ENCODE results near the gene MCOLN1. TPM values are rescaled to one million over a fixed set of nuclear protein-coding genes. Genes with fewer than 3 reads are reported as not detected.
A peak's percentile ranks its signal among the peaks of the same experiment; 100 is the strongest.

MCOLN1 gene
- 2.8 and 7.1 TPM in 2 replicates for total RNA-seq

DNA sequence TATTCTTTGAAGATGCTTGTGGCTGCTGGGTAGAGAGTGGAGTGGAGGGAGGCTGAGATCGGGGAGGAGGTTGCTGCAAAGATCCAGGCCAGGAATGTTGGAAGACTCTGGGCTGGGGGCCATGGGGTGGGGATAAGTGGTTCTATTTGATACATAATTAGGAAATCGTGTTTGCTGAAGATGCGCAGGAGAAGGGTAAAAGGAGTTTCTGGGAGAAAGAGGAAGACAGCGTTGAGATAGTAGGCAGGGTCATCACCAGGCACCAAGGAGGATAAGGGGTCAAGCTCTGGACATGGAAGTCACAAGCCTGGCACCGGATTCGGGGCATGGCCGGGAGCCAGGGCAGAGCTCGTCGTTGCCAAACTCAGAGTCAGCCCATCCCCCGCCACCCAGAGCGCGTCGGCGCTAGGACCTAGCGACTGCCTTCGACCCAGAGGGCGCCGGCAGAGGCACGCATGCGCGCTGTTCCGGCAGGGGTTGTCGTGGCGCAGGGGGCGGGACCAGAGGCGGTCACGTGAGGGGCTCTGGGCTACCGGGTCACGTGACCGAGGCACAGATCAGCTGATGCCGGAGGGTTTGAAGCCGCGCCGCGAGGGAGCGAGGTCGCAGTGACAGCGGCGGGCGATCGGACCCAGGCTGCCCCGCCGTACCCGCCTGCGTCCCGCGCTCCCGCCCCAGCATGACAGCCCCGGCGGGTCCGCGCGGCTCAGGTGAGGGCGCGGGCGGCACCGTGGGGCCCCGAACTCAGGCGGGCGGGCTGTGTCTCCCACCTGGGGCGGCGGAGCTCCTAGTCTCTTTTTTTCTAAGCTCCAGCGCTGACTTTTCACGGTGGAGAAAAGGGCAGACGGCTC lies at the start of gene MCOLN1:
TSS of gene MCOLN1 (plus strand) at position 553 of the 851 bp plus-strand sequence. CDS start at position 680, 127 bp downstream.
- peak; percentile 93 to 97 for DNase-seq (ENCODE audit: low read depth in 2 of 2)

DNA sequence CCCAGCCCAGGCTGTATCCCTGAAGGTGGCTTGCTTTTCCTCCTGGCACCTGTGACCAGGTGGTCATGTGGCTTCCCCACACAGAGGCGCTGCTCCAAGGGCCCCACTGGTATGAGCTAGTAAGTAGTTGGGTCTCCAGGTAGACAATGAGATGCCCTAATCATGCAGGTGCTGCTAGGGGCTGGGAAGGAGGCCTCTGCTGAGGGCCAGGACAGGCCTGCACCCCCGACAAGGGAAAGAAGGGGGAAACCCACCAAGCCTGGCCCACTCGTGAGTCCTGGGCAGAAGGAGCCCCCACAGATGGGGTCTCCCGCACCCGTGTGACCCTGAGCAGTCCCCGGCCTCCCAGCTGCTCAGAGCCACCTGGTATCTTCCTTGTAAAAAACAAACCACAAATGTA lies 46.8 kb upstream of the MCOLN1 start:
- no peak for DNase-seq (ENCODE audit: low read depth in 2 of 2)

DNA sequence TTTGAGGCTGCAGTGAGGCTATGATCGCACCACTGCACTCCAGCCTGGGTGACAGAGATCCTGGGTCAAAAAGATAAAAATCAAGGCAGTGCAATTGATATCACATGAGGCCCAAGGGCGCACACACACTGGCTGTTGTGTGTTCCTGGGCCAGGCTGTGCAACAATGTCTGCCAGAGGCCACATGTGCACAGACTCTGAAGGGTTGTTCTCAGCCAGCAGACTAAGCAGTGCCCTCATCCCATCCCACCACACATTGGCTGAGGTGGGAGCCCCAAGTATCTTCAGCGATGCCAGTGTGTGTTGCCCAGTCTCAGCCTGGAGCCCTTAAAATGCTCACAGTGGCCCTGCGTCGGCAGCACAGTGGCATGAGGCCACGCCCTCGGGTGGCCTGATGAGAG lies 46.2 kb upstream of the MCOLN1 start:
- no peak for DNase-seq (ENCODE audit: low read depth in 2 of 2)

DNA sequence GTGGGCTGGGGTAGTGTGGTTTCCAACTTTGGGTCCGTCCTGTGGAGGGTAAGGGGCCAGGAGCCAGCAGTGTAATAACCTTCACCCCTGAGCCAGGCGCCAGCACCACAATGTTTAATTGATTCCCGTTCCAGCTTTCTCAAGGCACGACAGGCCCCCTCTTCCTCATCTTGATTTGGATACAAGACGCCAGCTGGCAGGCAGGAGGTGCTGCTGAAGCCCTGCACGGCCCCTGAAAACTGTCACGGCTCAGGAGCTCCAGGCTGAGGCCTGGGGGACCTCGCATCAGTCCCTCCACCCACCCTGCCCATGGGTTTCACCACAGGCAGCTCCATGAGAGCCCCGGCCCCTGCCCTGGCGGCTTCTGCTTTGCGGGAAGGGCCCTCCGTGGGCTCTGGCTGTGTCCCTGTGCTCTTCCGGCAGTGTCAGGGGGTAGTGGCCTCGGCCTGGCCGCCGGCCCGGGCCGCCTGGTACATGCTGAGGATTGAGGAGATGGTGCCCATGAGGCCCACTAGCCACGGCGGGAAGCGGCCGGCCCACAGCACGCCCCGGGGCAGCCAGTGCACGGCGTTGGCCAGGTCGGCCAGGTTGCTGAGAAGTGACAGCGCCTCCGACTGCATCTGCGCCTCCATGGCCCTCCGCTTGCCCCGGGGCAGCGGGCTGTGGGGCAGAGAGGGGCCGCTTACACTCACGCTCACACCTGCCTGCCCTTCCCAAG lies 45.5 kb upstream of the MCOLN1 start:
- DNase-seq (ENCODE audit: low read depth in 2 of 2): no peak

DNA sequence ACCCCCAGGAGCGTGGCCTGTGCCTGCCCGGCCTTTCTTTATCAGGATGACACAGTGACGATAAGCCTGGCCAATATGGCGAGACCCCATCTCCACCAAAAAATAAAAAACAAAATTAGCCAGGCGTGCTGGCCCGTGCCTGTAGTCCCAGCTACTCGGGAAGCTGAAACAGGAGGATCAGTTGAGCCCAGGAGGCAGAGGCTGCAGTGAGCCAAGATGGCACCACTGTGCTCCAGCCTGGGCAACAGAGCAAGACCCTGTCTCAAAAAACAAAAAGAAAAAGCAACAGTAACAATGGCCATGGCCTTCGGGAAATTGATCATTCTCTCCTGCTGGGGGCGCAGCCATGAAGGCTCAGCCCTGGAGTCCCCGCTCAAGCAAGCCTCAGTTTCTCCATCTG lies 44.7 kb upstream of the MCOLN1 start:
- DNase-seq (ENCODE audit: low read depth in 2 of 2): no peak

DNA sequence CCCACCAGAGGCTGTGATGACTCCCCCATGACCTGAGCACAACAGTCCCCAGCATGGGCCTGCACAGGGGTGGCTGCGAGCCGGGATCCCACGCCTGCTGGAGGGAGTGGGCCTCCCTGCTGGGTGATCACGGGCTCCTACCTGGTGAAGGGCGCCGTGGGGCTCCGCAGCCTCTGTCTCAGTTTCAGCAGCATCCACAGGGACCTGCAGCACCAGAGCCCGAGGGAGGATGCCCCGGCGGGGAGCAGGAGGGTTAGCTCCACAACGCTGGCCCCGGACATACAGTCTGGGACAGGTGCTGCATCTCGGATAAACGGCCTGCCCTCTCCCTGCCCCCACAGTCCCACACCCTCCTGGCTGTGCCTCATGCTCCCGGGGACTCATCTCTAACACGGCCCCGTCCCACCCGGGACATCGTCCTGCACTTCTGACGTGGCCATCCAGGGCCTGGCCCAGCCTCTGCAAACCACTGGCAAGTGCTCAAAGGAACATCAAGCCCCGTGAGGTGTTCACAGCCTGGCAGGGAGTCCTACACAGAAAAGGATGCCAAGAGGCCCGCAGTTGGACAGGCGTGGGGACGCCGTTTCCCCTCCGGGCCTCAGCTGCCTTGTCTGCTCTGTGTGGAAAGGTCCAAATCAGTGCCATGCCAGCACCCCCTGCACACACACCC lies 44.1 kb upstream of the MCOLN1 start:
- DNase-seq (ENCODE audit: low read depth in 2 of 2): no peak

DNA sequence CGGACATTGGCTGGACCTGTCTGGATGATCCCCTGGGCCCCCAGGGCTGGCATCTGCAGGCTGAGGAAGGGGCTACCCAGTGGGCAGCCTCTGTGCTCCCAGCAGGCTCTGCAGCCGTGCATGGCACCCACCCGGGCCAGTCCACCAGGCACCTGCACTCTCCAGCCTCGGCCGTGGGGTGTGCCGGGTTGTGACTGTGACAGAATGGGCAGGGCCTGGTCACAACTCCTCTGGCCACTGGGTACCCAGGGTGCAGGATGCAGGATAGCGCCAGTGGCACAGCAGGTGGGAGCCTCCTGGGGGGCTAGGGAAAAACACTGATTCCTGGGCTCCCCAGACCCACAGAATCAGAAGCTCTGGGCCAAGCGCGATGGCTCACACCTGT lies 43.6 kb upstream of the MCOLN1 start:
- no peak for DNase-seq (ENCODE audit: low read depth in 2 of 2)

DNA sequence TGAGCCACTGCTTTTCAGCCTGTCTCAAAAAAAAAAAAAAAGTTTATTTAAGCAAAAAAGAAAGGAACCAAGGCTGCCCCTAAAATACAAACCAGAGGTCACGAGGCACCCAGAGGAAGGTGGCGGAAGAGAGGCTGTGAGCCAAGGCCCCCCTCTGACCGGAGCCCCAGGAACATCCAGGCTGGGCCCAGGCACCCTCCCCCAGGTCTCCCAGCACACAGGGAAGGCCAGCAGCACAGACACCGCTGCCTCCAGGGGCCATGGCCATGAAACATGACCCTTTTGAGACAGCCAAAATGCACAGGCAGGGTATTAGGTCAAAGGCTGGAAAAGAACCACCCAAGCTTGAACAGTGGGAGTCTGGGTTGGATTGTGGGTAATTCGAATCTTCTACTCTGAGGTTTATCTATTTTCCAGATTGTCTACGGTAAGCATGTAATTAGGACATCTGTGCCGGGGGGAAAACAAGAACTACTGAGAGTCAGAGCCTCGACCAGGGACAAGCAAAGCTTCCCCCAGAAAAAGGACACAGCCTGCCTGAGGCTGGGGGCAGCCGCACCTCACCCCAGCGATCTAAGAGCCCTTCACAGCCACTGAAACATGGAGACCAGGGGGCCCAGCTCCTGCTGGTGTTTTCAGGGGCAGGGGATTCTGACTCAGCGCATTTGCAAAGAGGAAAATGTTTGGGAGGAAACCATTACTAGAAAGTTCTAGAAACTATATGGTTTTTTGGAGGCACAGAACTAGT lies 42.0 kb upstream of the MCOLN1 start:
- DNase-seq (ENCODE audit: low read depth in 2 of 2): no peak

DNA sequence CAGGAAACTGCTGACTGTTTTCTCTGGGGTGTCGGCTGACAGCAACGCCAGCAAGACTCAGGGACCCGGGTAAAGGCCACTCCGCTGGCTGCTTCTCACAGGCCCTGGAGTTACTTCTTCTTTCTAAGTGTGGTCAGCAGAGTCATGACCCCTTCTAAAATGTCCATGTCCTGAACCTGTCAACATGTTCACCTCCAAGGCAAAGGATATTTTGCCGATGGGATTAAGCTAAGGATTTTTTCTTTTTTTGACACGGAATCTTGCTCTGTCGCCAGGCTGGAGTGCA lies 41.5 kb upstream of the MCOLN1 start:
- DNase-seq (ENCODE audit: low read depth in 2 of 2): no peak

DNA sequence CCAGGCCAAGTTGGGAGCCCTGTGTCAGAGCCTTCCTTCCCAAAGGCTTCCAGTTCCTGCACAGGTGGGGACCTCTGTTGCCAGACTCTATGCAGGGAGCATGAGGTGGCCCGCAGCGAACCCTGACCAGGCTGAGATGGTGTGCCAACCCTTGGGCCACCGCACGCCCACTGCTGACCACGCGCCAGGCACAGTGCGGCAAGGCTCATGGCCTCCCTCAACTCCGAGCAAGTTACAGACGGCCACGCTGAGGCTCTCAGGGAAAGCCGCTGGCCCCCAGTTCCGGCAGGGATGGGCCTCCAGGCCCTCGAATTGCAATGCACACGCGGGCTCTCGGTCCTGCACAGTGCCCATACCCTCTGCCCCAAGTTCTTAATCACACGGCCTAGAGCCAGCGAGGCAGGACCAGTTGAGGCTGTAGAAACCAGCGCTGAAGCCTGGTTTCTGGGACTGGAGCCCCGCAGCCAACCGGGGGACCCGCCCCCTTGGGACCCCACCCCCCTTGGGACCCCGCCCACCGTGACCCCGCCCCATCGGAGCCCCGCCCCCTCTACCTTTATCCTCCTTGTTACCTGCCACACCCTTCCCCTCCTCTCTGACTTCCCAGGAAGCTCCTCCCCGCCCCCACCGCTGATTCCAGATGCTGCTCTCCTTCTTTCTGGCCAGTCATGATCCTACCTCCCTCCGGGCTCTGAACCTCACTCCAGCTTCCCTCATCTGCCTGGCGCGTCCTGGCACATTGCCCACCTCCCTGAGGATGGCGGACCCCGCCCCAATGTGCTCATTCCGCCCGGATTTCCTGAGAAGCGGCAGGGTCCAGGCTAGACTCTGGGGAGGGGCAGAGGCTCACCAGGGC lies 39.6 kb upstream of the MCOLN1 start:
- DNase-seq (ENCODE audit: low read depth in 2 of 2): peak in 1 of 2 donors; percentile 28

DNA sequence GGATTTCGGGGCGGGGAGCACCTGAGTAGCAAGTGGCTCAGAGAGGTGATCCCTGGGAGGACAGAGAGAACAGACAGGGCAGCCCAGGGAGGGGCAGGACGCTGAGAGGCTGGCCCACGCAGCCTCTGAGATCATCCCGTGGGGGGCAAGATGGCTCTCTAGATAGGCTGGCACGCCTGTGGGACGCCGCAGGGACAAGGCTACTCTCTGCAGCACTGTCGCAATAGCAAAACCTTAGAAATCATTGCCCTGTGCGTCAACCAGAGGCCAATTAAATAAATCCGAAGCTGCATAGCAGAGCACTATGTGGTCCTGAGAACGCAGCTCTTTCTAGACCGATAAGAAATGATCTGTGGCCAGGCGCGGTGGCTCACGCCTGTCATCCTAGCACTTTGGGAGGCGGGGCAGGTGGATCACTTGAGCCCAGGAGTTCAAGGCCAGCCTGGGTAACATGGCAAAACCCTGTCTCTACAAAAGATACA lies 38.7 kb upstream of the MCOLN1 start:
- no peak for DNase-seq (ENCODE audit: low read depth in 2 of 2)

DNA sequence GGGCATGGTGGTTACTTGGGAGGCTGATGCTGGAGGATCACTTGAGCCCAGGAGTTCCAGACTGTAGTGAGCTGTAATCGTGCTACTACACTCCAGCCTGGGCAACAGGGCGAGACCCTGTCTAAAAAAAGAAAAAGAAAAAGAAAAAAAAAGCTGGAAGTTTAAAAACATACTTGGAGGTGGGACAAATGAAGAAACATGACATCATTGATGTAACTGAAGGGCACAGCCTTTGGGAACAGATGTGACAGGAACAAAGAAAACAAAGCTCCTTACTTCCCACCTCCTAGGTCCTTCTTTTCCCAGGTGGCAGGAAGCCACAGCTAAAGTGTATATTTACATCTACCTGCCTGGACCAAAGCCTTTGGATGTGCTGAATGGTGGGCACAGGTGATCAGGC lies 35.5 kb upstream of the MCOLN1 start:
- no peak for DNase-seq (ENCODE audit: low read depth in 2 of 2)

DNA sequence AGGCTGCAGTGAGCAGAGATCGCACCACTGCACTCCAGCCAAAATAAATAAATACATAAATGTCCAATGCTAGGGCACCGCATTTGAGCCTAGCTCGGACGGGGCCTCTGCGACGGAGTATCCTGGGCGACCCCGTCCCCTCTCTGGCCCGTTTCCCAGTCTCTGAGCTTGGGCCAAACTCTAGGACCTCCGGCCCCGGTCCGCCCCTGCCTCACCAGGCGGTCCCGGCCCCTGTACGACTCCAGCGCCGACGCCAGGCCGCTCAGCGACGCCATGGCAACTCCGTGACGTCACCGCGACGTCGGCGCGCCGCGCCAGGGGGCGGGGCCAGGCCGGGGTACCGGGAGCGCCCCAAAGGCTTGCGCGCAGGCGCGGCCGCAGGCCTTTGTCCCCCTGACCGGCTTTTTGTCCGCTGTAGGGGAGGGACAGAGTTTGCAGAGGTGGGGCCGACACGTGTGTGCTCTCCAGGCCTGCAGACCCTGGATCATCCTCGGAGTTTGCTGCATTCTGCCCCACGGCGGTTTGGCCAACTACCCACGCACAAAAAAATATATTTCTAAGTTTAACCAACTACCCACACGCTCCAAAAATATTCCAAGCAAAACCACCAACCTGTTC lies 33.6 kb upstream of the MCOLN1 start, which contains the start of gene PEX11G:
TSS of gene PEX11G (minus strand) at position 300 of the 618 bp plus-strand sequence. CDS start at position 275, 25 bp downstream.
- DNase-seq (ENCODE audit: low read depth in 2 of 2): peak; percentile 74 to 84

DNA sequence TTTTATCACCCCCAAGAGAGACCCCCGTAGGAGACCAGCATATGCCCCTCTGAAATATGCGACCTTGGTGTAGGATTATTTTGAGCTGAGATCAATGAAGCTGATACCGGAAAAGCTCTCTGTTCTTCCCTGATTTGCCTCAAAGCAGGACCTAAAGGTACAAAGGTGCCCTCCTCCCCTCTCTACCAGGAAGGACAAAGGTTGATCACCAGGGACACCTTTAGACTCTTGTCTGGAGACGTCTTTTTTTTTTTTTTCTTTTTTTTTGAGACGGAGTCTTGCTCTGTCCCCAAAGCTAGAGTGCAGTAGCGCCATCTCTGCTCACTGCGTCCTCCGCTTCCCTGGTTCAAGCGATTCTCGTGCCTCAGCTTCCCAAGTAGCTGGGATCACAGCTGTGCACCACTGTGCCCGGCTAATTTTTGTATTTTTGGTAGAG lies 32.8 kb upstream of the MCOLN1 start:
- no peak for DNase-seq (ENCODE audit: low read depth in 2 of 2)

DNA sequence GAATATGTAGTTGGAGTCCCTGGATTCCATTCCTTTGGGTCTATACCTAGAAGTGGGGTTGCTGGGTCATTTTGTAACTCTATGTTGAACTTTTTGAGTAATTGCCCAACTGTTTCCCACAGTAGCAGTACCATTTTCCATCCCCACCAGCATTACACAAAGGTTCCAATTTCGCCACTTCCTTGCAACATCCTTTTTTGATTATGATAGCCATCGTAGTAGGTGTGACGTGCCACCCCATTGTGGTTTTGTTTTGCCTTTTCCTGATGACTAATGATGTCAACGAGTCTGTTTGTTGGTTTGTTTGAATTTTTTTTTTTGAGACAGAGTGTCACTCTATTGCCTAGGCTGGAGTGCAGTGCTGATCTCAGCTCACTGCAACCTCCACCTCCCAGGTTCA lies 30.3 kb upstream of the MCOLN1 start:
- DNase-seq (ENCODE audit: low read depth in 2 of 2): peak; percentile 88 to 90

DNA sequence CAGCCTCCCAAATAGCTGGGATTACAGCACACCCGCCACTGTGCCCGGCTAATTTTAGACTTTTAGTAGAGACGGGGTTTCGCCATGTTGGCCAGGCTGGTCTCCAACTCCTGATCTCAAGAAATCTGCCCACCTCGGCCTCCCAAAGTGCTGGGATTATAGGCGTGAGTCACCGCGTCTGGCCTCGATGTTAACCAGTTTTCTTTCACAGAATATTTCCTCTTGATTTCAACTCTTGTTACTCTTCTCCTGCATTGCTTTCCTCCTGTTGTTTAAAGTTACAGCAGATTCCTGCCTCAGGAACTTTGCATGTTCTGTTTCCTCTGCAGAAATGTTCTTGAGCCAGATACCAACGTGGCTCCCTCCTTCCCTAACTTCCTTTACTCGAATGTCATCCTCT lies 29.9 kb upstream of the MCOLN1 start:
- peak in 1 of 2 donors; percentile 70 for DNase-seq (ENCODE audit: low read depth in 2 of 2)

DNA sequence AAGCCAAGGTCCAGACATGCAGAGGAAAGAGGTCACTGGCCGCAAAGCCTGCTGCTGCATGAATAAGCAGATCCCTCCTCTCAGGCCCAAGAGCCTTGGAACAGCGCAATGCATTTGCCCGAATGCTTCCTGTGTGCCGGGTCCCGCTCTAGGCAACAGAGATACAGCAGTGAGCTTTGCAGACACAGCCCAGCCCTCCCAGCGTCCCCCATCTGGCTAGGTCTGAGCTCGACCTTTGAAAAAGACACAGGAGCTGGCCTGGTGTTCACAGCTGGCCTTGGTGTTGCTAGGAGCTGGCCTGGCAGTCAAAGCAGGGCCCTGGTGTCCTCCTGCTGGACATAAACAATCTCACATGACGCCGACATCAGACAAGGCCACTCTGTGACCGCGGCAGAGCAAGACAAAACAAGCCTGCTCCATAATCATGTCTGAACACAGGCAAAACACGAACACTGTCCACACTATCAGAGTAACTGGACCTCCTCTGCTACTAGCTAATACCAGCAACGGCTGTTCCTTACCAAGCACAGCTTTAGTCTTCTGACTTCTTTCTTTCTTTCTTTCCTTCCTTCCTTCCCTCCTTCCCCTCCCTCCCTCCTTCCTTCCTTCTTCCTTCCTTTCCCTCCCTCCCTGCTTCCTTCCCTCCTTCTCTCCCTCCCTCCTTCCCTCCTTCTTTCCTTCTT lies 27.9 kb upstream of the MCOLN1 start:
- peak in 1 of 2 donors; percentile 55 for DNase-seq (ENCODE audit: low read depth in 2 of 2)

DNA sequence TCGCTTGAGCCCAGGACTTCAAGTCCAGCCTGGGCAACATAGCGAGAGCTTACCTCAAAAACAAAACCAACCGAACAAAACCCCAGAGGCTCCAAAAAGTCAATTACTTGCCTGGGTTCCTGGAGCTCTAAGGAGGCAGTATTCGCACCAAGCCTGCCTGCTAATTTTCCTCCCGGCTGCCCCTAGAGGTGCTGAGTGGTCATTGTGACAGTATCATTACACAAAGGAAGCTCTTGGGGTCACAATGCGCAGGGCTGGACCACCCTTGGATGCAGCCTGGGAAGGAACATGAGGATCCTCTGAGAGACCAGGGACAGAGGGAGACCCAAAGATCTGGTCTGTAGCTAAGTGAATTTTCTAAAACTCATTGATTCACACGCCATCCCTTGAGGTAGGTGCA lies 25.1 kb upstream of the MCOLN1 start:
- no peak for DNase-seq (ENCODE audit: low read depth in 2 of 2)

DNA sequence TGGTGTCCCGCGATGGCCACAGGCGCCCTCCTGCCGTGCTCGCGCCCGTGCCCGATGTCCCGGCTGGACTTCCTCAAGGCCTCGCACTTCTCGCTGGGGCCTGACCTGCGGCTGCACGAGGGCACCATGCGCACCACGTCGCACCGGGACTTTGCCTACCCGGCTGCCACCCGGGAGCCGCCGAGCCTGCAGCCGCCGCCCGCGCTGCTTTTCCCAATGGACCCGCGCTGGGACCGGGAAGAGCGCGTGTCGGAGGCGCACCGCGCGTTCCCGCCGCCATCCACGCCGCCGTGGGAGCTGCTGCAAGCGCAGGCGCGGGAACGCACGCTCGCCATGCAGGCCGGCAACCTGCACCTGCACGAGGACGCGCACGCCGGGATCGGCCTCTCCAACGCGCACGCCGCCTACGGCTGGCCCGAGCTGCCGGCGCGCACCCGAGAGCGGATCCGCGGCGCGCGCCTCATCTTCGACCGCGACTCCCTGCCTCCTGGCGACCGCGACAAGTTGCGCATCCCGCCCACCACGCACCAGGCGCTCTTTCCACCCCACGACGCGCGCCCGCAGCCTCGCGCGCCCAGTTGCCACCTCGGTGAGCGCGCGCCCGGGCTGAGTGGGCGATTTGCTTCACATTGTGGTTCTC lies 21.5 kb upstream of the MCOLN1 start:
- peak; percentile 57 to 78 for DNase-seq (ENCODE audit: low read depth in 2 of 2)

Data from dermis microvascular lymphatic vessel endothelial cell (primary cell).